Retina (tissue), 1 donor: ENCODE results near the gene SHQ1.
A peak's percentile ranks its signal among the peaks of the same experiment; 100 is the strongest.
"Not testable (repeated sequence)": the region's sequence is repeated elsewhere in the genome, so short reads cannot be mapped to it uniquely, and the experiment has no call there.

Experiments
- DNase-seq: peaks from one replicate; pipeline ENCODE4 v3.0.0-alpha.2; 2016

Gene SHQ1

GRCh38 chr3:72746430-72747411, 101.5 kb downstream of the SHQ1 start:
- DNase-seq, result no peak

DNA sequence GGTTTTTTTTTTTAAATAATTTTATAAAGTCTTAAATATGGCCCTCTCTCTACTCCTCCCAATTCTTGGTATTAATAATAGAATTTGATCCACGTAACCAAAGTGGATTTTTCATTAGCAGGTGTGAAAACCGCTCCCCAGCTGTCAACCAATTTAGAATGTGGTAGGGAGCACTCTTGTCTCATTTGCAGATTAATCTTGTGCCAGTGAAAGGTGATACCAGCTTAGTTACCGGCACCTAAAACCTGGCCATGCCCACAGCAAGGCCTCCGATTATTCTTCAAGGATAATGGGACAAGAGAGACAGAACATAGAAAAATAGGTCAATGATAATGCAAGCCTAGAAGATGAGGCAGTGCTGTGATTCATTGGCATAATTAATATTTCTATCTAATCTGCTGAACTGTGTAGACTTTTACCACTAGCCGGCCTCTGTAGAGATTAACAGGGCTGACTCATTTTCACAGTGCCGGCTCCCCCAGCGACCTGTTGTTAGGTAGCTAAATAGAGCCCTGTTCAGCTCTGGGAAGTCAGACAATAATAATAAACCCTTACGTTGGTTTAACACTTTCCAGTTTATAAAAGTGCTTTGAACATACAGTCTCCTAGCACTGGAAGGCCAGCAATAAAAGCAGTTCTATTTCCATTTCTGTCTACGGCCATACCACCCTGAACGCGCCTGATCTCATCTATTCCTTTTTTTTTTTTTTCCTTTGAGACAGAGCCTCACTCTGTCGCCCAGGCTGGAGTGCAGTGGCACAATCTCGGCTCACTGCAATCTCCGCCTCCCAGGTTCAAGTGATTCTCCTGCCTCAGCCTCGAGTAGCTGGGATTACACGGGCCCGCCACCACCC, 102.9 kb downstream of the SHQ1 start:
- no peak for DNase-seq

DNA sequence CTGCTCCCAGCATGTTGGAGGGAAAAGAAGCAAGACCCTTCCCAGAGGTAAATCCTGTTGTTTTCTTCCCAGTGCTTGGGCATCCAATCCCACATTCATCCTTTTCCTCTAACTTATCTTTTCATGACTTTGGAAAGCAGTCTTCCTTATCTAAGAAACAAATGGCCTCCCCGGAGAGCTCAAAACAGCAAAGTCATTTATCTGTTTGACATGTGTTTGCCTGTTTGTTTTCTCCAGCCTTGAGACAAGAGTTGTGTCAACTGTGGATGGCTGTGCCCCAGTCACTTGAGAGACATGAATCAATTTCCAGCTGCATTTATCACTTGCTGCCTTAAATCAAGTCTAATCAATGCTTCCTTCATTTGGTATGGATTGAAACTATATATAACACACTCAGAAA, 103.9 kb downstream of the SHQ1 start:
- no peak for DNase-seq

GRCh38 chr3:72739531-72740466, 108.4 kb downstream of the SHQ1 start:
- no peak for DNase-seq

DNA sequence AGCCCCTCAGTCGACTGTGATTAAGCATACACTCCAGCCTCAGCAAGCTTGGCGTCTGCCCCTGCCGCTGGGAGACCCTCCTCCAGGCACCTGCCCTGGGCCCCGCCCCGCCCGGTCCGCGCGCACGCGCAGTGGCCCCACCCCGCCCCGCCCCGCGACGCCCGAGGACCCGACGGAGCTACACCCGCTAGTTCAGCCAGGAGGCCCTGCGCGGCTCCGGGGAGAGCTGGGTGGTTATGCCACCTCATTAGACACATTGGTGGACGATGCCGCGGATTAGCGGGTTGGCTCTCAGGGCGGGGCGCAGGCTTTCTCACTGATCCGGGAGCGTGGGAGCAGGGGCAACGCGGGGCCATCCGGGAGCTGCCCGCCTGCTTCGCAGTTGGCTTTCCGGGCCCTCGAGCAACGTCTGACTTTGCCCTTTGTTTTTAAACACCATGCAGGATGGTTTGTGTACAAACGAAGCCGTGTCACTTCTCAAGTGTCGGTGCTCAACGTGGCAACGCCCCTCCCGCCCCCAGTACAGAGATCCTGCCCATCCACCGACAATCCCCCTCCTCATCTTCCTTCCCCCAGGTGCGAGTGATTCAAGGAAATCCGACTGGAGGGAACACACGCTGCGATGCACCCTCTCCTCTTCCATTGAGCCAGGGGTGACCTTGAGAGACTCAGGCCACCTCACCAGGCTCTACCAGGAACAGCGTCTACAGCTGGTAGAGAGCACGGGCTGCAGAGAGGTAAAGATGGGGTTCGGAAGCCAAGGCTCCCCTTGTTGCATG, 109.3 kb downstream of the SHQ1 start:
- DNase-seq, result peak; percentile 82

- not testable (repeated sequence) for DNase-seq
These were observed 113.2 kb downstream of the SHQ1 start for GRCh38 chr3:72735072-72735471.

DNA sequence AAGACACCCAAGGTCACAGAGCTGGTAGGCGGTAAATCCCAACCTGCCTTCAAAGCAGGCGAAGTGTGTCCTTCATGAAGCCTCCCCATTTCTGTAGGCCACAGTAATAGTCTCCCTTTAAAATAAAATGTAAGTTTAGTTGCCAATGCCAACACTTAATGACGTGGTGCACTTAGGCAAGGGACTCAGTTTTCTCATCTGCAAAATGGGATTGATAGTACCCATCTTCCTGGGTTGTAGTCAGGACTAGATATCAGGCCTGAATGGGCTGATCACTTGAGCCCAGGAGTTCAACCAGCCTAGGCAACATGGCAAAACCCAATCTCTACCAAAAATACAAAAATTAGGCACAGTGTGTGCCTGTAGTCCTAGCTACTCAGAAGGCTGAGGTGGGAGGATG, 114.6 kb downstream of the SHQ1 start:
- no peak for DNase-seq

DNA sequence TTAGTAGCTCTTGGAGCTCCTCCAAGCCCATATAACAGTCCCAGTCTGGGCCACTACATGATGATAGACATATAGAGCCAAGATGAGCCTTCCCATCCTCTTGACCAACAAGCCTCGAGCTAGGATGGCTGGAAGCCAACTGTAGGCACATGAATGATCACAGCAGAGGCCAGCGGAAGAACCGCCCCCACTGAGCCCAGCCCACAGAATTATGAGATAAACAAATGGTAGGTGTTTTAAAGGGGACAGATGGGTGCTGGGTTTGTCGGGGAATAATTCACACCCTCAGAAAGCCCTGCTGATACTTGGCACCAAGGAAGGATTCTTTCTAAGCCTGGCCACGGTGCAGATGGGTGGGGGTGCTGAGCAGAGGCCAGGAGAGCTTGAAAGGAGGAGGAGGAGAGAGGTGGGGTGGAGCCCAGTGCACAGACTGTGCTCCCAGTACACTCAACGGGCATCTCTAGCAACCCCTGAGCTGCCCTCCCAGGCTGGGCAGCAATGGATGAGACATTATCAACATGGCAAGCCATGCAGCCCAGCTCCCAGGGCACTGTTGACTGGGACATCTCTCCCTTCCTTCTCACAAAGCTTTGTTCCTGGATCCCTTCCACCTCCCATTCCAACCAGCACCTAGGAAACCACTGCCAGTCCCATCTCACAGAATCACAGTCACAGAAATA, 115.4 kb downstream of the SHQ1 start:
- DNase-seq, result not testable (repeated sequence)

- DNase-seq, result no peak
These were observed 119.2 kb downstream of the SHQ1 start for GRCh38 chr3:72728958-72729467.

DNA sequence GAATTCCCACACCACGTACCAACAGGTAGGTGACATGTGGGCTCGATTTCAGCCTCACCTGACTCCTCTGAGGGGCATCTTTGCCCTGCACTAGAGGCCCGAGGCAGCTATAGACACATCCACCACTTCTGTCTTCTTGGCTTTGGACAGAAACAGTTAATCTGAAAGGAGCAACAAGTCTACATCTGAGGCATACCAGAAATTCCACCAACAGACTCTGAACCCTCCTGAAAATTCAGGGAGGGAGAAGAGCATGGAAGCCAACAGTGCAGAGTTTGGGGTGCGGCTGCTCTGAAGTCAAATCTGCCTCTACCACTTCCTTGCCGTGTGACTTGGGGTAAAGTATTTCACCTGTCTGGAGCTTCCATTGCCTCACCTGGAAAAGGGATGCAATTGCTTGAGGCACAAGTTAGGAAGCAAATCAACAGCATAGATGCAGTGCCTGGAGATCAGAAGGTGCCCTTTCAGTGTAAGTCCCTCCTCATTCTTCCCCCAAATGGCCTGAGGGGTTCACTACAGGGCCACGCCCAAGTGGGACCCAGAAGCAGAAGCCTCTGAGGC, 119.8 kb downstream of the SHQ1 start:
- DNase-seq, result no peak

DNA sequence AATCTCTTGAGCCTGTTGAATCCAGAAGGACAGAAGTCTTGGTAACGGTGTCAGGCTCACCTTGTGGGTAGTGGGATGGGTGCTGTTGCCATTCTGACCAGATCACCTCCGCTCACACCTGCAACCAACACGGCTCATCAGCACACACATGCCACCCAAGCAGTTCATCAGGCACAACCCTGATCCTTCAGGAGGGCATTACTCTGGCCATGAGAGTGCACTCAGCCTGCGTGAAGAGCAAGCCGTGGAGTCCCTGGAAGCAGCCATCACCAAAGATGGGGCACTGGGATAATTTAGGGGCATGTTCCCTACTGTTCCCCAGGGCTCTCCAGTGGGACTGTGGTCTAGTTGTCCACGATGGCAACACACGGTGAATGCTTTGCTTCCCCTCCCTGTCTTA, 120.5 kb downstream of the SHQ1 start:
- DNase-seq, result no peak

DNA sequence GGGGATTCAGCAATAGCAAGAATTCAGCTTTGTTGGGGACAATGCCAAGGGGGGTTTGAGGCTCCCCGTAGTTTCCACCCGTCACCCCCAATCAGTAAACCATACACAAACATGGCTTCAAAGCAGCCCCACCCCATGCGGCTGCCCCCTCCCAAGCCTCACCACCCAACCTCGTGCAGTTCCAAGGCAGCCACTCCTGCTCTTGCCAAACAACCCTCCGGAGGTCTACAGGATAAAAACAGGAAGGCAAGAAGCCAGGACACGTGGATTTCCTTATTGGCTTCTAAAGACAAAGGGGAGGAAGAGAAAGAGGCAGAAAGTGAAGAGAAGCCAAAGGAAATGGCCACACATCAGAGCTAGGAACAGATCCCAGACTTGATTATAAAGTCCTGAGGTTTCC, 121.1 kb downstream of the SHQ1 start:
- DNase-seq, result no peak

DNA sequence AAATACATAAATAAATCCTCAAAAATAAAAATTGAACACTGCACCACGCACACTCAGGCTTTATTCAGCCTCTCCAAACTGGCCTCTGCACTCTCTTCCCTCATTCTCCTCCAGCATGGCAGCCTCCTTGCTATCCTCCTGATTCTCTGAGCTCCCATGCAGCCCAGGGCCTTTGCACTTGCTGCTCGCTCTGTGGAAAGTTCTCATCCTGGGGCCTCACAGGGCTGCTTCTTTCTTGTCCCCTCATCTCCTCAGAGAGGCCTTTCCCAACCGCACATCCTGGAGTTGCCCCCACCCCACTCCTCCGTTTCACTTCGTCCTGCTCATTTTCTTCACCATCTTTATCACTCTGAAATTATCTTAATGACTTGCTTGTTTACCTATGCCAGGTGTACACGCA, 123.0 kb downstream of the SHQ1 start:
- no peak for DNase-seq

- DNase-seq, result no peak
These were observed 124.2 kb downstream of the SHQ1 start for GRCh38 chr3:72724070-72724469.

GRCh38 chr3:72722930-72723726, 125.1 kb downstream of the SHQ1 start:
- no peak for DNase-seq

DNA sequence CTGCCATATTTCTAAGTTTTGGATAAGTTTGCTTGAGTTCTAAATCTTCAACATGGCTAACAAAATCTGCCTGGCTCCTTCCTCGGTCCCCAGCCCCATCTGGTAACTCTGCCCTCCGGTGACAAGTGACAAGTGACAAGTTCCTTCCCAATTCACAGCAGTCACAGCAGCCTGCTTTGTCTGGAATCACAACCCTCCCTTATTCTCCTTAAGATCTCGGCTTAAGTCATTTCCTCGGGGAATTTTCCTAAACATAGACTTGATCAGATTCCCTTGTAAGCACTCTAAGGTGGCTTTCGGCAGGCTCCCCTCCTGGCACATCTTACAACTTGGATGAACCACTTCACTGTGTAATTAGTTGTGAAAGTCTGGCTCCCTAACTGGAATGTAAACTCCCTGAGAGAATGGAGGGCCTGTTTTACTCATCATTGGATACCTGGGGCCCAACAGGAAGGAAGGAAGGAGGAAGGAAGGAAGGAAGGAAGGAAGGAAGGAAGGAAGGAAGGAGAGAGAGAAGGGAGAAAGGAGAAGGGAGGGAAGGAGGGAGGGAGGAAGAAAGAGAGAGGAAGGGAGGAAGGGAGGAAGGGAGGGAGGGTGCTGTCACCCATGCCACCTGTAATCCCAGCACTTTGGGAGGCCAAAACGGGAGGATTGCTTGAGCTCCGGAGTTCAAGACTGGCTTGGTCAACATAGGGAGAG, 126.4 kb downstream of the SHQ1 start:
- DNase-seq, result peak; percentile 40

GRCh38 chr3:72720566-72720965, 127.7 kb downstream of the SHQ1 start:
- peak; percentile 33 for DNase-seq

DNA sequence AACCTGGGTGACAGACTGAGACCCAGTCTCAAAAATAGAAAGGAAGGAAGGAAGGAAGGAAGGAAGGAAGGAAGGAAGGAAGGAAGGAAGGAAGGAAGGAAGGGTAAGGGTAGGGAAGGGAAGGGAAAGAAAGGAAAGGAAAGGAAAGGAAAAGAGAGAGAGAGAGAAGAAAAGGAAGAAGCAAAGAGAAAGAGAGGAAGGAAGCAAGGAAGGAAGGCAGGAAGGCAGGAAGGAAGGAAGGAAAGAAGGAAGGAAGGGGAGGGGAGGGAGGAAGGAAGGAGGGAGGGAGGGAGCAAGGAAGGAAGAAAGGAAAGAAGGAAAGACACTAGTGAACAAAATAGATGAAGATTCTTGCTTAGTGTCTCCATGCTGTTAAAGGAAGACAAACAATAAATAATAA, 129.1 kb downstream of the SHQ1 start:
- no peak for DNase-seq

- not testable (repeated sequence) for DNase-seq
These were observed 134.1 kb downstream of the SHQ1 start for GRCh38 chr3:72714135-72714534.
